OCI-LY3 (cell line): ENCODE measurements around the gene CUX1.

Source experiments
- EZH2phosphoT487 ChIP-seq: fragments of 200-600 bp; shearing (Covaris generic); IDR thresholded peaks from 2 replicates; pipeline ENCODE4 v1.6.1; 2018; ENCODE audit warnings: antibody characterized with exemption, mixed run types, low read depth
- TF ChIP-seq, protein P1 (sequence below): fragments of 200-600, 300-600 bp; sonication (generic); IDR thresholded peaks from 2 replicates; pipeline ENCODE4 v1.5.1; 2014; ENCODE audit warnings: antibody characterized with exemption, low read length, low read depth

DNA sequence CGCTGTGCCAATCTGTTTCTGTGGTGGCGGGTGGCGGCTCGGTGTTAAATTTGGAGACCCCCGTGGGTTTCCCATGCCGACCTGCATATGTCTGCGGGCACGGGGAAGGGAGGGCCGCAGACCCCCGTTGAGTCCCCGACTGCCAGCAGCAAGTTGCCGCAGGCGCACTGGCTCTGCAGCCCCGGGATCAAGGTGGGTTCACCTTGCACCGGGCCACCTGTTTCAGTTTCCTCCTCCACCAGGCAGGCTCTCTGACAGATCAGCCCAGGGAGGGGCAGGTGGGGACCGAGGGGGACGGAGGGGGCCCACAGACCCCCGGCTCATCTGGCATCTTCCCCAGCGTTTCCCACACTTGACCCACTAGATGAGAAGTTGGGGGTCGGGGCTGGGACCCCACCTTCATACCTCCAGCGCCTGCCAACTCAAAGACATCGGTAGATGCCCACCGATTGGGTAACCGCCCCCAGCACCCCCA is 95.9 kb downstream of the CUX1 start:
- TF ChIP-seq, protein P1, sequence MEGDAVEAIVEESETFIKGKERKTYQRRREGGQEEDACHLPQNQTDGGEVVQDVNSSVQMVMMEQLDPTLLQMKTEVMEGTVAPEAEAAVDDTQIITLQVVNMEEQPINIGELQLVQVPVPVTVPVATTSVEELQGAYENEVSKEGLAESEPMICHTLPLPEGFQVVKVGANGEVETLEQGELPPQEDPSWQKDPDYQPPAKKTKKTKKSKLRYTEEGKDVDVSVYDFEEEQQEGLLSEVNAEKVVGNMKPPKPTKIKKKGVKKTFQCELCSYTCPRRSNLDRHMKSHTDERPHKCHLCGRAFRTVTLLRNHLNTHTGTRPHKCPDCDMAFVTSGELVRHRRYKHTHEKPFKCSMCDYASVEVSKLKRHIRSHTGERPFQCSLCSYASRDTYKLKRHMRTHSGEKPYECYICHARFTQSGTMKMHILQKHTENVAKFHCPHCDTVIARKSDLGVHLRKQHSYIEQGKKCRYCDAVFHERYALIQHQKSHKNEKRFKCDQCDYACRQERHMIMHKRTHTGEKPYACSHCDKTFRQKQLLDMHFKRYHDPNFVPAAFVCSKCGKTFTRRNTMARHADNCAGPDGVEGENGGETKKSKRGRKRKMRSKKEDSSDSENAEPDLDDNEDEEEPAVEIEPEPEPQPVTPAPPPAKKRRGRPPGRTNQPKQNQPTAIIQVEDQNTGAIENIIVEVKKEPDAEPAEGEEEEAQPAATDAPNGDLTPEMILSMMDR, result no peak
- TF ChIP-seq EZH2phosphoT487, result no peak
